ENCODE results near the gene KNCN. TPM values are rescaled to one million over a fixed set of nuclear protein-coding genes. Genes with fewer than 3 reads are reported as not detected.
A peak's percentile ranks its signal among the peaks of the same experiment; 100 is the strongest.

Gene KNCN
- total RNA-seq (not detected), polyA plus RNA-seq (ENCODE audit: insufficient read depth in 1 of 8, insufficient read length in 8 of 8, low replicate concordance in 1 of 8) (under 1 TPM in 2 of 8 donors, not detected in 6; 0.20 to 0.24 TPM)
- long read RNA-seq, donor 1, result 0 reads
- long read RNA-seq, donor 2, result 0 reads
- long read RNA-seq, donor 3, partial matches to known transcripts, result 0 of 1 reads
- long read RNA-seq, donor 3, other reads (novel, unspliced or antisense), result 0 of 1 reads
- long read RNA-seq, donor 4, result 0 reads
- long read RNA-seq, donor 5, result 0 reads
- long read RNA-seq, donor 6, result 0 reads
- long read RNA-seq, donor 7, result 0 reads
- long read RNA-seq, donor 8, result 0 reads
- long read RNA-seq, donor 9, result 0 reads
- long read RNA-seq, donor 10, result 0 reads
- long read RNA-seq, donor 11, result 0 reads

DNA sequence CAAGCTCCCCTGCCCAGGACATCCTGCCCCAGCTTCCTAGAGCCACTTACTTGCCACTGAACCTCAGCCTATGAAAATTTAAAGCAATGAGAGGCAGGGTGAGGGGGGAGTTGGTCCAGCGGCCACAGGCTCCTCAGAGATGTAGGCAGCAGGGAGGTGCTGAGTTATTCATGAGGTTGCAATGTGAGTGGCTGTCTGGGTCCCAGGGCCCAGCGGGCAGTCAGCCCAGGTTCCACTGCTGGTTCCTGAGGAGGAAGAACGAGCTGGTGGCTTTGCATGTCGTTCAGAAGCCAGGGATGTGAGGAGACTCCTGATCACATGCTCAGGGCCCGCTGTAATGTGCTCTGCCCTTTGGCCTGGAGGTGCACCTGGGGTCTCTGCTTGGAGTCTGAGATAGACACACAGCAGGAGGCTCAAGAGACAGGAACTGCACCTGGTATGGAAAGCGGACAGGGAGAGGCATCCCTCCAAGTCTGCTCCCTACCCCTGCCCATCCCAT lies at the start of gene KNCN:
TSS of gene KNCN (minus strand) at position 51 of the 499 bp plus-strand sequence. CDS start 432 bp downstream, outside the sequence.
- WGBS (ENCODE audit: insufficient coverage), result 63% methylated on average over 6 of the region's 6 CpGs
- H3K27me3 ChIP-seq (ENCODE audit: control insufficient read depth, insufficient read depth, low read length), result peaks cover 12% of the 10 kb centered on the region
- peak within 1 kb of the TSS; percentile 29 for H3K27ac ChIP-seq (ENCODE audit: low read length)

DNA sequence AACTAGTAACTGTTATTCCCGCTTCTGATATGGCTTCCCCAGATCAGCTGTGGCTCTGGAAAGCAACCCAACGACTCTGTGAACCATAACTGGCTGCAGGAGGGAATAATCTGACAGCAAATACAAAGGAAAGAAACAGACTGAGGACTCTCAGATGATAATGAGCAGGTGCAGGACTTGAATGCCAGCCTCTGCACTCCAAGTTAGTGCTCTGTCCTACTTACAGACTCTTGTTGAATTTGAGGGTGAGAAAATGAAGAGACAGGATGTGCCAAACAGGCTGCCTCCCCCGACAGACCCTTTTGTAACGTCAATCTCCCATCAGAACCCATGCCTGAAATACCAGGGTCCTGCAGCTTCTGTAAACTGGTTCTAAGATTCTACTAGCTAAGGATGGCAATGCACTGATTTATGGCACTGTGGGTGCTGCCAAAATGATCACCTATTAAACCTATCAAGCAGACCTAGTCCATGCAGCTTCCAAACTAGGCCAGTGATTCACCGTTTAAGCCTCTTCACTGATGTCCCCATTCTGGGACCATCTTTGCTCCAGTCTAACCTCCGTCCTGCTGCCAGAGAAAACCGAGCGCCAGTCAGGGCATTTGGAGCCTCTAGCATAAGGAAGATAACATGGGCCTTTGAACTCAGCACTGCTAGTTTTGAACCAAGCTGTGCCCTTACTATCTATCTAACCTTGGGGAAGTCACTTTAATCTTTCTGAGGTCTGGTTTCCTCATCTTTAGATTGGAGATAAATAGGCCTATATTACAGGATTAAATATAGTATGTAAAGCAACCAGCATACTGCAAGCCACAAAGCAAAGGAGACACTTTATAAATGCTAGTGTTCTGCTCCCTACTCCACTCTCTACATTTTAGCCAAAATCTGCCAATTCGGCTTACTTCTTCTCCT lies 47.9 kb upstream of the KNCN start:
- Histone ChIP-seq H3K9me3 (replicated peaks; ENCODE audit: control insufficient read depth, low read depth, low read length) (no peaks in the 10 kb centered on the region), H3K27ac (ENCODE audit: low read length) (no peak overlapping the region), H3K27me3 (ENCODE audit: control insufficient read depth, insufficient read depth, low read length) (no peaks in the 10 kb centered on the region), H3K4me1 (ENCODE audit: control insufficient read depth, insufficient read depth, low read length) (peaks cover 13% of the 10 kb centered on the region), H3K4me3 (ENCODE audit: low read length) (no peak overlapping the region), H3K36me3 (ENCODE audit: control insufficient read depth, insufficient read depth, low read length) (no peaks in the 10 kb centered on the region)
- WGBS (ENCODE audit: insufficient coverage), result 76% methylated on average over 2 of the region's 9 CpGs
- no peak for DNase-seq

More for the DNA sequence above, at the start of gene KNCN:
- H3K9me3 ChIP-seq (replicated peaks; ENCODE audit: control insufficient read depth, low read depth, low read length), result no peaks in the 10 kb centered on the region
- no peak within 1 kb of the TSS for H3K4me3 ChIP-seq (ENCODE audit: low read length)
- DNase-seq, result no peak
- no peaks in the 10 kb centered on the region for H3K36me3 ChIP-seq (ENCODE audit: control insufficient read depth, insufficient read depth, low read length)
- peaks cover 25% of the 10 kb centered on the region for H3K4me1 ChIP-seq (ENCODE audit: control insufficient read depth, insufficient read depth, low read length)

DNA sequence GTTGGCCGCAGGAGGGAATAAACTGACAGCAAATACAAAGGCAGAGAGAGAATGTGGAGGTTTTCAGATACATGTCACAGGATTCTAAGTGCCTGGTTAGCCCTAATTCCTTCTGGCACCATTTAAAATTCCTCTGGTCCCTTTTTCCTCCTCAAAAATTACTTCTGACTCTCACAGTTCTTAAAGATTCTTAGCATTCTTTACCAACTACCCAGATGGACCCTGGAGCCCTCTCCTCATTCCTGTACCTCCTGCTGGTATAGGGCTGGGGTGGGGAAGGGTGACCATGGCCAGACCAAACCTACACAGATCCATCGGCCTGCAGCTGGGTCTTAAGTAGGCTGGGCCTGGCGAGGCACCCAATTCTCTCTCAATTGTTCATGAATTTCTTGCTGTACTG lies 45.4 kb upstream of the KNCN start:
- Histone ChIP-seq H3K27ac (ENCODE audit: low read length) (no peak overlapping the region), H3K27me3 (ENCODE audit: control insufficient read depth, insufficient read depth, low read length) (no peaks in the 10 kb centered on the region), H3K4me1 (ENCODE audit: control insufficient read depth, insufficient read depth, low read length) (peaks cover 3% of the 10 kb centered on the region), H3K4me3 (ENCODE audit: low read length) (no peak overlapping the region), H3K36me3 (ENCODE audit: control insufficient read depth, insufficient read depth, low read length) (peaks cover 18% of the 10 kb centered on the region), H3K9me3 (replicated peaks; ENCODE audit: control insufficient read depth, low read depth, low read length) (no peaks in the 10 kb centered on the region)
- DNase-seq, result no peak
- no CpG with 5 or more reads among the region's 3 CpGs for WGBS (ENCODE audit: insufficient coverage)

DNA sequence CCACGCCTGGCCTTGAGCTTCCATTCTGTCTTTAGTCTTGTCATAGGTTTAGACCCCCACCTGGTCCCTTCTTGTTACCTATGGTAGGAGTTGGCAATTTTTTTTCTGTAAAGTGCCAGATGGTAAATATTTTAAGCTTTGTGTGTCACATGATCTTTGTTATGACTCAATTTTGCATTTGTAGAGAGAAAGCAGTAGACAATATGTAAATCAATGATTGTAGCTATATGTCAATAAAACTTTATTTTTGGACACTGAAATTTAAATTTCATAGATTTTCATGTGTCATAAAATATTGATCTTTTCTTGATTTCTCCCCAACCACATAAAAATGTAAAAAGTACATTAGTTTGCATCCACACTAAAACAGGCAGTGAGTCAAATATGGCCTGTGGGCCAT lies 44.6 kb upstream of the KNCN start:
- DNase-seq, result no peak
- H3K27me3 ChIP-seq (ENCODE audit: control insufficient read depth, insufficient read depth, low read length), result no peaks in the 10 kb centered on the region
- H3K27ac ChIP-seq (ENCODE audit: low read length), result no peak overlapping the region
- no peaks in the 10 kb centered on the region for H3K9me3 ChIP-seq (replicated peaks; ENCODE audit: control insufficient read depth, low read depth, low read length)
- no peak overlapping the region for H3K4me3 ChIP-seq (ENCODE audit: low read length)
- H3K36me3 ChIP-seq (ENCODE audit: control insufficient read depth, insufficient read depth, low read length), result peaks cover 24% of the 10 kb centered on the region
- H3K4me1 ChIP-seq (ENCODE audit: control insufficient read depth, insufficient read depth, low read length), result no peaks in the 10 kb centered on the region
- WGBS (ENCODE audit: insufficient coverage), result no CpG with 5 or more reads among the region's 1 CpG

DNA sequence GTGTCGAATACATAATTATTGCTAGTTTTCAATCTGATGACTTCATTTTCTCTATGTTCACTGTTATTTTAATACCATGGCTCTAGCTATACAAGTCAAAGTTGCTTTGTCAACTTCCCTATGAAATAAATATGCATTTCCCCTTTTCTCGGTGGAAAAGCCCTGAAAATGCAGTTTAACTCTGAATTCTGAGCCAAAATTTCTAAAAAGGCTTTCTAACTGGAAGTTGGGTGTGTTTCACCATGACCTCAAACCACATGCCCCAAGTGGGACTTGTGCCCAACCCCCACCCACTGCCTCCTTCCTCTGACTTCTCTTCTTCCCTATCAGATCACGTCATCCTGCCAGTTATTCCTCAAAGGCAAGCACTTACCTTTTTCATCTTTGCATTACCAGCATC lies 43.7 kb upstream of the KNCN start:
- WGBS (ENCODE audit: insufficient coverage), result no CpG with 5 or more reads among the region's 3 CpGs
- no peaks in the 10 kb centered on the region for H3K9me3 ChIP-seq (replicated peaks; ENCODE audit: control insufficient read depth, low read depth, low read length)
- DNase-seq, result peak; percentile 82
- no peaks in the 10 kb centered on the region for H3K4me1 ChIP-seq (ENCODE audit: control insufficient read depth, insufficient read depth, low read length)
- no peak overlapping the region for H3K27ac ChIP-seq (ENCODE audit: low read length)
- H3K4me3 ChIP-seq (ENCODE audit: low read length), result no peak overlapping the region
- no peaks in the 10 kb centered on the region for H3K27me3 ChIP-seq (ENCODE audit: control insufficient read depth, insufficient read depth, low read length)
- H3K36me3 ChIP-seq (ENCODE audit: control insufficient read depth, insufficient read depth, low read length), result peaks cover 30% of the 10 kb centered on the region

DNA sequence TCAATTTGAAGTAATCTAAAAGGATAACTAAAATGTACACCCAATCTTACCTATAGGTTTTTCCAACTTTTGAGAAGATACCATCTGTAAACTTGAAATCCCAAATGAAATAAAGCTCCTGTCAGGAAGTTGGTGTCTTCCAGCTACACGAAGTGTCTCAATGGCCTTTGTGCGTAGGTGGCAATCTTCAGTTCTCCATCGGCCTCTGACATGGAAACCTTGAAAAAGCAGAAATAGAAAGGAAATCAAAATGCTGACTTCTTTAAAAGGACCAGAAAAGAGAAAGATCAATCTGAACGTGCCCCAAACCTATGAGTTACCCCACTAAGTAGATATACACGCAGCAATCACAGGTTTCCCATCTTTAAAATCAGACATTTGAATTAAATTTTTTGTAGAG lies 42.6 kb upstream of the KNCN start:
- Histone ChIP-seq H3K9me3 (replicated peaks; ENCODE audit: control insufficient read depth, low read depth, low read length) (no peaks in the 10 kb centered on the region), H3K27me3 (ENCODE audit: control insufficient read depth, insufficient read depth, low read length) (no peaks in the 10 kb centered on the region), H3K4me1 (ENCODE audit: control insufficient read depth, insufficient read depth, low read length) (no peaks in the 10 kb centered on the region), H3K4me3 (ENCODE audit: low read length) (no peak overlapping the region), H3K27ac (ENCODE audit: low read length) (no peak overlapping the region), H3K36me3 (ENCODE audit: control insufficient read depth, insufficient read depth, low read length) (peaks cover 35% of the 10 kb centered on the region)
- WGBS (ENCODE audit: insufficient coverage), result 66% methylated on average over 3 of the region's 5 CpGs
- DNase-seq, result peak; percentile 71

DNA sequence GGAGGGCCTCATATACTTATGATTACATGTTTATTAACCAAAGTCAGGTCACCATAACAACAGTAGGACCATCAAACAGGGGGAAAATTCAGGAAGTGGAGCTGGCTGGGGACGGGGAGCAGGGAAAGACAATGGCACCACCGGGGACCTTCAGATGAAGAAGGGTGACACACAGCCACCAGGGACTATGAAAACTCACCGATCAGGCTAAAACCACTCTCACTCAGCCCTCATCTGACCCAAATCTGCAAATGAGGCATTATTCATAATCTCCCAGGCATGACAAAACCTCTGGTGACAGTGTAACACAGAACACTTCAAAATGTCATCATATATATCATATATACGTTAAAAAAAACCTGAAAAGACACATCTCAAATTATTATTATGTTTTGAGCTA lies 41.4 kb upstream of the KNCN start:
- peaks cover 38% of the 10 kb centered on the region for H3K36me3 ChIP-seq (ENCODE audit: control insufficient read depth, insufficient read depth, low read length)
- H3K9me3 ChIP-seq (replicated peaks; ENCODE audit: control insufficient read depth, low read depth, low read length), result no peaks in the 10 kb centered on the region
- no peak overlapping the region for H3K4me3 ChIP-seq (ENCODE audit: low read length)
- H3K4me1 ChIP-seq (ENCODE audit: control insufficient read depth, insufficient read depth, low read length), result no peaks in the 10 kb centered on the region
- no peak for DNase-seq
- H3K27ac ChIP-seq (ENCODE audit: low read length), result no peak overlapping the region
- 84% methylated on average over 3 of the region's 4 CpGs for WGBS (ENCODE audit: insufficient coverage)
- H3K27me3 ChIP-seq (ENCODE audit: control insufficient read depth, insufficient read depth, low read length), result no peaks in the 10 kb centered on the region

DNA sequence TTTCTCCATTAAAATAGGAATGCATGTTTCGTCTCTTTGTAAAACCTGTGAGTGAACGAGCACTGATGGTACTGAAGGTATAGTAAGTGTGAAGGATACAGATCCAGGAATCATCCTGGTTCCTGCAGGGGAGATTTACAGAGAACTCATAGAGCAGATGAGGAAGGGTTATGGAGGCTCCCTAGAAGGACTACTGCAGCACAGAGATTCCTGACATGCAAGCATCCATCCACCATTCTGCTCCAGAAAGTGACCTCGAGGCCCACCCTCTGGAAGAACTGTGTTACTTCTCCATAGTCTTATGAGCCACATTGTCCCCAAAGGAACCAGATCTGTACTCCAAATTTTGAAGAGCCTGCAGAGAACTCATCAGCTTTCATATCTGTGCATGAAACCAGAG lies 38.1 kb upstream of the KNCN start:
- Histone ChIP-seq H3K27ac (ENCODE audit: low read length) (no peak overlapping the region), H3K4me3 (ENCODE audit: low read length) (no peak overlapping the region), H3K4me1 (ENCODE audit: control insufficient read depth, insufficient read depth, low read length) (no peaks in the 10 kb centered on the region), H3K9me3 (replicated peaks; ENCODE audit: control insufficient read depth, low read depth, low read length) (no peaks in the 10 kb centered on the region), H3K36me3 (ENCODE audit: control insufficient read depth, insufficient read depth, low read length) (peaks cover 60% of the 10 kb centered on the region), H3K27me3 (ENCODE audit: control insufficient read depth, insufficient read depth, low read length) (no peaks in the 10 kb centered on the region)
- WGBS (ENCODE audit: insufficient coverage), result 70% methylated on average over 1 of the region's 3 CpGs
- DNase-seq, result no peak

DNA sequence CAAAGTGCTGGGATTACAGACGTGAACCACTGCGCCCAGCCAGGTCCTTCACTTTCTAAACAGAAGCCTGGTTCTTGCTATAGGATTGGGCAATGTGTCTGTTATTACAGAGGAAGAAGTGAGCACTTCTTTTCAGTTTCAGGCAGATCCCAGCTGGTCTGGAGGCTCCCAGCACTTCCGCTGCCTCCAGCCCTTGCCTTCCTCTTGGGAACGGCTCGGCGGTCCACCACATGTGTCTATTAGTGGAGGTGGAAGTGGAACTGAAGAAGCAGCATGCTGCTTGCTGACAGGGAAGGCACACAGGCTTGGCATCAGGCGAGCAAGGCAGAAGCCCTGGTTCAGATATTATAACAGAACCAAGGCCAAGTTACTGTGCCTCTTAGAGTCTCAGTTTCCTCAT lies 35.6 kb upstream of the KNCN start:
- Histone ChIP-seq H3K9me3 (replicated peaks; ENCODE audit: control insufficient read depth, low read depth, low read length) (no peaks in the 10 kb centered on the region), H3K27me3 (ENCODE audit: control insufficient read depth, insufficient read depth, low read length) (no peaks in the 10 kb centered on the region), H3K36me3 (ENCODE audit: control insufficient read depth, insufficient read depth, low read length) (peaks cover 63% of the 10 kb centered on the region), H3K4me3 (ENCODE audit: low read length) (no peak overlapping the region), H3K4me1 (ENCODE audit: control insufficient read depth, insufficient read depth, low read length) (no peaks in the 10 kb centered on the region), H3K27ac (ENCODE audit: low read length) (no peak overlapping the region)
- no CpG with 5 or more reads among the region's 7 CpGs for WGBS (ENCODE audit: insufficient coverage)
- peak; percentile 77 for DNase-seq

DNA sequence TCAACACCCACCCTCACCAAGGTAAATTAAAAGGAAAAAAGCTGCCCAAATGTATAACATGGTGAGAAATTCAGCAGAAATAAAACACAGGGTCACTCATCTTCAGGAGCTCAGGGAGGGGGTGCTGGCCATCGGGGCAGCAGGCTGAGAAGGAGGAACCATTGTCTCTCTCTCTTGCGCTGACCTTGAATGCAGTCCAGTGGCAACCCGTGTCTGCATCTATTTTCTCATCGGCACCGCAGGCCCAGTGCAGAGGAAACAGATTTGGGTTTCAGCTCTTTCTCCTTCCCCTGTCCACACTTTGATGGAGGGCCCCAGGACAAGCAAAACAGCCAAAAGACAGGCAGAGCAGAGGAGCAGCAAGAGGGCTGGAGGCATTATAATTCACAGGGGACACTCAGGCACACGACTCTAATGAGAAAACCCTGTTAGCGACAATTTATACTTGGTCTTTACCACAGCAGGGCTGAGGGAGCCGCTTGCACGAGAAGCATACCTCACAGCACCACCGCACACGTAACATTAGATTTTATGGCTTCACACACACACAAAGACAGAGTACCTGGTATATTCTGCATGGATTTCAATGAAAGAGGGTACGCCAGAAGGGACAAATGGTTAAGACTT lies 34.0 kb upstream of the KNCN start:
- H3K4me3 ChIP-seq (ENCODE audit: low read length), result no peak overlapping the region
- H3K36me3 ChIP-seq (ENCODE audit: control insufficient read depth, insufficient read depth, low read length), result peaks cover 62% of the 10 kb centered on the region
- no peaks in the 10 kb centered on the region for H3K27me3 ChIP-seq (ENCODE audit: control insufficient read depth, insufficient read depth, low read length)
- DNase-seq, result no peak
- H3K27ac ChIP-seq (ENCODE audit: low read length), result no peak overlapping the region
- H3K9me3 ChIP-seq (replicated peaks; ENCODE audit: control insufficient read depth, low read depth, low read length), result no peaks in the 10 kb centered on the region
- WGBS (ENCODE audit: insufficient coverage), result 72% methylated on average over 7 of the region's 12 CpGs
- no peaks in the 10 kb centered on the region for H3K4me1 ChIP-seq (ENCODE audit: control insufficient read depth, insufficient read depth, low read length)
